ENCODE data around the gene TXLNB.

TXLNB gene

DNA sequence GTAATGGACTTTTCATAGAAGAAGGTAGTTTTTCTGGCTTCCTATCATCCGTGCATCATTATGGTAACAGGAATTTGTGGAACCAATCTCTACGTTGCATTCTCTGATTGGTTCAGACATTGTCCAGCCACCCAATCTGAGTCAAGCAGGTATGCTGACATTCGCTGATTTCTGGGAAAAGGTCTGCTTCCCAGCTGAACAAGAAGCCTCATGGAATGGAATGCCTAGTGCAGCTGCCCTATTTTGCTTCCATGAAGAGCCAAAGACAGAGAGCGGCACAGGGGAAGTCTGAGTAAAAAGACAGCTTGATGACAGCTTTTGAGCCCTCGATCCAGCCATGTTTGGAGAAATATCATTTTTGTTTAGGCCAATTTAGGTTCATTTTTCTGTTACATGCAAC is 38.5 kb upstream of the TXLNB start:
- TF ChIP-seq POLR2A (IDR thresholded peaks at IDR 0.05; ENCODE audit: low read depth, low read length) (no peak), SPI1 (IDR thresholded peaks at IDR 0.05; ENCODE audit: low read depth, low read length) (no peak), POLR2AphosphoS5 (IDR thresholded peaks at IDR 0.05; ENCODE audit: low read depth, low read length) (no peak), POU2F2 (IDR thresholded peaks at IDR 0.05; ENCODE audit: low read depth, low read length) (no peak), TAF1 (IDR thresholded peaks at IDR 0.05; ENCODE audit: low read depth, low read length) (no peak), PAX5 (IDR thresholded peaks at IDR 0.05; ENCODE audit: insufficient read depth, low read length, severe bottlenecking) (no peak)
- FAIRE-seq (peak; percentile 78), DNase-seq (ENCODE audit: insufficient read length, low spot score) (no peak)

DNA sequence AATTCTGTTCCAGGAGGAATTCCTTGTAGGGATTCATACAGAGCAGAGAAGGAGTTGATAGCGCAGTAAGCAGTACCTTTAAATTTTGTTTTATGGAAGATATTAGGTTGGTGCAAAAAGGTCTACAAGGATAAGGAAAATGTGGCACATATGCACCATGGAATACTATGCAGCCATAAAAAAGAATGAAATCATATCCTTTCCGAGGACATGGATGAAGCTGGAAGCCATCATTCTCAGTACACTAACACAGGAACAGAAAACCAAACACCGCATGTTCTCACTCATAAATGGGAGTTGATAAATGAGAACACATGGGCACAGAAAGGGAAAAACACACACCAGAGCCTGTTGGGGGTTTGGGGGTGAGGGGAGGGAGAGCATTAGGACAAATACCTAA is 37.4 kb upstream of the TXLNB start:
- FAIRE-seq, result no peak
- no peak for TF ChIP-seq SPI1 (IDR thresholded peaks at IDR 0.05; ENCODE audit: low read depth, low read length)
- no peak for DNase-seq (ENCODE audit: insufficient read length, low spot score)

DNA sequence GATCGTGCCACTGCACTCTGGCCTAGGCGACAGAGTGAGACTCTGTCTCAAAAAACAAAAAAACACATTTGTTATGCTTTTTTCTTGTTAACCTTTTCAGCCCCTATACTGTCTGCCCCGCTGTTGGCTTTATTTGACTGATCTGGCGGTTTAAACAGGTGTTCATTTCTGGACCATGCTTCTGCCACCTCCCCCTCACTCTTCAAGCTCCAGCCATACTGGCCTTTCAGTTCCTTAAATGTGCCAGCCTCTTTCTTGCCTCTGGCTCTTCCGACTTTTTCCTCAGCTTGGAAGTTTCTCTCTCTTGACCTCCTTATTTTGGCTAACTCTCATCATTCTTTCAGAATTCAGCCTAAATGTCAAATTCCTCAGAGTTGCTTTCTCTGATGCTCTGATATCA is 35.2 kb upstream of the TXLNB start:
- TF ChIP-seq SPI1 (IDR thresholded peaks at IDR 0.05; ENCODE audit: low read depth, low read length) (peak; percentile 94), TAF1 (IDR thresholded peaks at IDR 0.05; ENCODE audit: low read depth, low read length) (no peak)
- FAIRE-seq (peak; percentile 55), DNase-seq (ENCODE audit: insufficient read length, low spot score) (peak; percentile 15)

DNA sequence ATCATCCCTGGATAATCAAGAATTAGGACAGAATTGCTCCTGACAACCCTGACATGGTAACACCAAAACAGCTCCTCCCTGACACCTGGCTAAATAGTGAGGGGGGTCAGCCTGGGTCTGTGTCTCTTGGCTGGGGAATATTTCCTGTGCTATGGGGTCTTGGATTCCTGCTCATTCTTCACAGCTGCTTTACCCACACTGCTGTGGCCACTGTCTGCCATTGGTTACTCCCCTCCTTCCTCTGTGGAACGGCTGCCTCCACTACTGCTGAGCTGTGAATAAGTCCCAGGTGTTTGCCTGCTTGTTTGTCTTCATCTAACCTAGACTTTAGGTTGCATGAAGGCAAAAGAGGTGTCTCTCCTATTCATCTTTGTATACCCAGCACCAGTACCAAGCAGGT is 33.9 kb upstream of the TXLNB start:
- TF ChIP-seq POLR2AphosphoS5 (IDR thresholded peaks at IDR 0.05; ENCODE audit: low read depth, low read length), result no peak
- no peak for TF ChIP-seq POU2F2 (IDR thresholded peaks at IDR 0.05; ENCODE audit: low read depth, low read length)
- TF ChIP-seq SPI1 (IDR thresholded peaks at IDR 0.05; ENCODE audit: low read depth, low read length), result no peak
- TF ChIP-seq TAF1 (IDR thresholded peaks at IDR 0.05; ENCODE audit: low read depth, low read length), result no peak
- TF ChIP-seq POLR2A (IDR thresholded peaks at IDR 0.05; ENCODE audit: low read depth, low read length), result no peak
- no peak for DNase-seq (ENCODE audit: insufficient read length, low spot score)
- FAIRE-seq, result peak; percentile 75

DNA sequence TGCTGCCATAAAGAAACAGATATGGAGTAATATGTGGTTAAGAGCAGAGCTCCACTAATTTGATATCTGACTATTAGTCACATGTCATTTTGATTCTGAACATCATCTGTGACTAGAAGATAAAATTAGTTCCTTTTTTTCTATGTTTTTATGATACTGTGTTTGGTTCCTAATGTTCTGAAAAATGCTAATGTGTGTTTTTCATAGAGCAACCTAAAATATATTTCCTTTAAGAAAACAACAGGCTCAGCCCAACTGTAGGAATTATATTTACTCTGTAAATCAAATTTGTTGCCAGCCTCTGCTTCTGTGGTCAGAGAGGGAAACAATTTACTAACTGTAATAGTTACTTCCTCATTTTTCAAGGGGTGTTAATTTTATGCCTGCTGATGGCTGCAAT is 33.3 kb upstream of the TXLNB start:
- TF ChIP-seq POLR2AphosphoS5 (IDR thresholded peaks at IDR 0.05; ENCODE audit: low read depth, low read length) (no peak), SPI1 (IDR thresholded peaks at IDR 0.05; ENCODE audit: low read depth, low read length) (no peak), TAF1 (IDR thresholded peaks at IDR 0.05; ENCODE audit: low read depth, low read length) (no peak), POU2F2 (IDR thresholded peaks at IDR 0.05; ENCODE audit: low read depth, low read length) (no peak), POLR2A (IDR thresholded peaks at IDR 0.05; ENCODE audit: low read depth, low read length) (no peak), PAX5 (IDR thresholded peaks at IDR 0.05; ENCODE audit: insufficient read depth, low read length, severe bottlenecking) (no peak)
- FAIRE-seq (no peak), DNase-seq (ENCODE audit: insufficient read length, low spot score) (no peak)

DNA sequence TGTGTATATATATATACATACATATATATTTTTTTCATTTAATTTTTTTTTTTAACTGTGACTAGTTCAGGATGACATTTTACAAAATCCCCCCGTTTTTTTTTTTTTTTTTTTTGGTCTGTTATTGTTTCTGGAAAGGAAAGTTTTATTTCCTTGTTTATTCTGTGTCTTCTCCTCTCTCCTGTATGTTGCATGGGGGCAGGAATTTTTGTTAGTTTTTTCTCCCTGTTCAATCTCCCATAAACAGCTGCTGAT is 32.4 kb upstream of the TXLNB start:
- DNase-seq (ENCODE audit: insufficient read length, low spot score) (no peak), FAIRE-seq (no peak)
- no peak for TF ChIP-seq POLR2A (IDR thresholded peaks at IDR 0.05; ENCODE audit: low read depth, low read length)

DNA sequence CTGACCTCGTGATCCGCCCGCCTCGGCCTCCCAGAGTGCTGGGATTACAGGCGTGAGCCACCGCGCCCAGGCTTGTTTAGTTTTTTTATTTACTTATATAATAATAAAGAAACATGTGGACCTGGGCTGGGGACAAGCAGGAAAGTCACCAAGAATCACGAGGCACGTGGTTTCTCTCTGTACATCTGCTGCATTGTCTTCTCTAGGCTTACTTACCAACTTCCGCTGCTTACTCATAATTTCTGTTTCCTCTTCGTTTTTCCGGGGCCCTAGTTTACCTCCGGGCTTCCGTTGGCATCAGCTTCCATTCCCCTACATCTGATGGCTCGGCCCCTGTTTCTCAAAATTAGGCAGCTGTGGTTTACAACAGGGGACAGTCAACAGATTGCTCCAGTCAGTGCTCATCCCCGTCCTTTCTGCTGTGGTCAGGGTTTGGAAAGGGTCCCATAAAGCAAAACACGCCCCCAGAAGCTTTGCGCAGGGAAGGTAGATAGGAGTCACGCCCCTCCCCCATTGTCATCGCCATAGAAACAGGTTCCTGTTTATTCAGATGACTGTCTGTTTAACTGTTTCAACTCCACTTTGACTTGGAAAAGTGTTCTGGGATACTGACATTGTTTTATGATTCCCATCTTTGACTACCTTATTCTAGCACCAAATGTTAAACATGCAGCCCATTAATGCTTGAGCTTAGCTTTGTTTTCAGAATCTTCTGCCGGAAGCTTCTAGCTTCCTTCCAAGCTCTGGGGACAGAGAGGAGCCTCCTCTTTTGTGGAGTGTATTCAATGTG is 31.9 kb upstream of the TXLNB start:
- TF ChIP-seq POU2F2 (IDR thresholded peaks at IDR 0.05; ENCODE audit: low read depth, low read length) (no peak), SPI1 (IDR thresholded peaks at IDR 0.05; ENCODE audit: low read depth, low read length) (no peak; the same call in 1 of the 2 replicates)

DNA sequence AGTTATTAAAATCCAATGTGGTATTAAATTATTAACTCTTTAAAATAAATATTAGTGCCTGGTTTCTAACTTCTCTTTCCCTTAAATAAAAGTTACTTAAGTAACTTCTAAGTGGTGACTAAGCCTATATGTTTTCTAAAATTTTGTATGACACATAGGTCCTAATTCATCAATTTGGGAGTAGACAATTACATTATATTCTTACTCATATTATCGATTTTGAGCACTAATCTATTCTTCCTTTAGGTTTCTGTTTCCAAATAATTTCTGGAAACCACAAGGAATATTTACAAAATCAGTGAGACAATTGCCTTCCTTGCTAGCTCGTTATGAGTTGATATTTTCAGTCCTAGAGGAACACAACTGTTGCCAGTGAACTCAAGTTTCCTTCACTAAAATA is 28.3 kb upstream of the TXLNB start:
- no peak for TF ChIP-seq PAX5 (IDR thresholded peaks at IDR 0.05; ENCODE audit: insufficient read depth, low read length, severe bottlenecking)
- no peak for FAIRE-seq
- no peak for DNase-seq (ENCODE audit: insufficient read length, low spot score)

More for the DNA sequence above, 31.9 kb upstream of the TXLNB start:
- FAIRE-seq, result peak; percentile 31
- DNase-seq (ENCODE audit: insufficient read length, low spot score), result no peak

DNA sequence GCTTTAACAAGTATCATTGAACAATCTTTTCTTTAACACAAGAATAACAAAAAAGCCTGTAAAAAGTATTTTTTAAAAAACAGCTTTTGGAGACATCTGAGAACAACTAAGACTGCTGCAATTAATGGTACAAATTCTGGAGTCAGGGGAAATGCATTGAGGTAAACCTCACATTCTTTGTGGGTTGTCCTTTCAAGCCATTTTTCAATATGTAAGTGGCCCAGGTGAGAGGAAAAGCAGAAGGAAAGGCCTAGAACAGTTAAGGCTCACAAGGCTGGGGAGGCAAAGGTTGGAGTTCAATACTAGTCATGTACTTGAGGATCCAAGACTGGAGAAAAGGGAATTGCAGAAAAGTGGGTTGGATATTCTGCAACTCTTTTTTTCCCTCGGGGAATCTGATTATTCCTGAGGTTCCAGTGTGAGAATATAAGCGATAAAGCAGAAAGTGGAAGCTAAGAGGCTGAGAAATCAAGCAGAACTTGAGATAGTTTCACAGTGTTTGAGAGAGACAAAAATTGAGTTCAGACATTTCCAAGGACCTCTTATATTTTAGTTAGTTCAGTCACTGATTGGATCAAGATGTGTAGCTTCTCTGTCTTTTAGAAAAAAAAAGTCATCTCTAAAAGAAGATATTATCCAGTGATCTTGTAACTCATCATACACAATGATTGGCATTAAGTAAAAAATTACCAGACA is 25.0 kb upstream of the TXLNB start:
- TF ChIP-seq PAX5 (IDR thresholded peaks at IDR 0.05; ENCODE audit: insufficient read depth, low read length, severe bottlenecking) (no peak), TAF1 (IDR thresholded peaks at IDR 0.05; ENCODE audit: low read depth, low read length) (no peak), SPI1 (IDR thresholded peaks at IDR 0.05; ENCODE audit: low read depth, low read length) (no peak), POLR2AphosphoS5 (IDR thresholded peaks at IDR 0.05; ENCODE audit: low read depth, low read length) (no peak), POLR2A (IDR thresholded peaks at IDR 0.05; ENCODE audit: low read depth, low read length) (no peak), POU2F2 (IDR thresholded peaks at IDR 0.05; ENCODE audit: low read depth, low read length) (no peak)
- DNase-seq (ENCODE audit: insufficient read length, low spot score) (no peak), FAIRE-seq (no peak)

DNA sequence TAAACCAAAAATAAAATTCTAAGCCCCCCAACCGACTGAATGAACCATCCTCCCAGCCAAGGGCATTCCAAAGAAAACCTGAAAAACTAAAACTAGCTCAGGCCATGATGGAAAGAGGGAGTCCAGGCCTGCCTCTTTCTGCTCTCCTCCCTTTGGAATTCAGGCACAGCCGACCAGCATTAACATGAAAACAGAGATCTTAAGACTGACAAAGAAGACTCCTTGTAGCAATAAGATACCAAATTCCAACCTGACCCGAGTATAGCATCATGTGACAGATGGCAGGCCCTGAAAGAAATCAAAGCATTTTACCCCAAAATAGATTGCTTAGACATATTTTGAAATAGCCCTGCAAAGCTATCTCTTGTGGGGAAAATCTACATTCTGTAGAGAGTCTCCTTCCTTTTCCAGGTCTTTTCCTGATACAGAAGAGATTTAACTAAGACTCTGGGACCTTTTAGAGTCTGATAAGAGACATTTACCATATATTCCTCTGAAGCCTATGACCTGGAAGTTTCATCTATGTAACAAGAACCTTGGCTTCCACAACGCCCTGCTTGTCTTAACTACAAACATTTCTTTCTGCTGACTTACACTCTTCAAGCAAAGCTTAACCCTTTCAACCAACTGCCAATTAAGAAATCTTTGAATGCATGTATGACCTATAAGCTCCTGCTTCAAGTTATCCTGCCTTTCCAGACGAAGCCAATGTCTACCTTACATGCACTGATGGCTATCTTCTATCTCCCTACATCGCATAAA is 22.2 kb upstream of the TXLNB start:
- DNase-seq (ENCODE audit: insufficient read length, low spot score), result no peak
- no peak for TF ChIP-seq POLR2A (IDR thresholded peaks at IDR 0.05; ENCODE audit: low read depth, low read length)
- no peak for TF ChIP-seq TAF1 (IDR thresholded peaks at IDR 0.05; ENCODE audit: low read depth, low read length)
- no peak for TF ChIP-seq PAX5 (IDR thresholded peaks at IDR 0.05; ENCODE audit: insufficient read depth, low read length, severe bottlenecking)
- no peak for TF ChIP-seq POLR2AphosphoS5 (IDR thresholded peaks at IDR 0.05; ENCODE audit: low read depth, low read length)
- TF ChIP-seq POU2F2 (IDR thresholded peaks at IDR 0.05; ENCODE audit: low read depth, low read length), result no peak
- no peak for TF ChIP-seq SPI1 (IDR thresholded peaks at IDR 0.05; ENCODE audit: low read depth, low read length)
- FAIRE-seq, result no peak

Measured in GM12891 (cell line).